Measurements from ENCODE around the gene EDDM13. TPM values are rescaled to one million over a fixed set of nuclear protein-coding genes. Genes with fewer than 3 reads are reported as not detected.

EDDM13 gene
- total and polyA plus RNA-seq, 2 of the 13 experiments (the other 11 are each of a cell fraction or from before 2014, with no cell fraction given): not detected

- H2AFZ ChIP-seq (ENCODE audit: low read length): no peak overlapping the region
- ChIA-PET POLR2A (interaction anchor here (1.5 kb wide), 1 partner anchor 20 kb away, joined by 3 read pairs; no protein-coding TSS in a partner anchor), CTCF (ENCODE audit: low intra/inter-chr PET ratio, low total read pairs) (no interaction called here)
- no peak overlapping the region for H3K4me2 ChIP-seq (ENCODE audit: low read depth, low read length)
- no peaks in the 10 kb centered on the region for H3K27me3 ChIP-seq (ENCODE audit: control insufficient read depth in 1 of 2, insufficient read depth in 2 of 2, low read length in 2 of 2)
- peaks cover 10% of the 10 kb centered on the region for H3K4me1 ChIP-seq (ENCODE audit: insufficient read depth, low read length)
- FAIRE-seq: no peak
- H3K79me2 ChIP-seq (ENCODE audit: insufficient read depth, low read length): no peaks in the 10 kb centered on the region
- no peaks in the 10 kb centered on the region for H3K36me3 ChIP-seq (replicated peaks in 1 of 2; ENCODE audit: control insufficient read depth in 1 of 2, insufficient read depth in 2 of 2, low read length in 2 of 2)
- in situ Hi-C loops (cut with HindIII; ENCODE audit: extremely low pct_ligation_motif_present, low pct_unique_long_range_greater_than_20kb) (no loop called here), intact Hi-C loops (cut with micrococcal nuclease; ENCODE audit: unreplicated experiment) (no loop called here)
- H4K20me1 ChIP-seq (ENCODE audit: insufficient read depth, low read length): no peaks in the 10 kb centered on the region
- ATAC-seq: no peak
- DNase-seq (ENCODE audit: low spot score): no peak
- H3K27ac ChIP-seq (ENCODE audit: extremely low read length, insufficient read depth, low read length): no peak overlapping the region
- H3K9ac ChIP-seq (ENCODE audit: insufficient read depth, low read depth, low read length): no peak overlapping the region
- peaks cover 1% of the 10 kb centered on the region; the same call in 1 of the 2 replicates for H3K9me3 ChIP-seq (ENCODE audit: low read length)
- no peak overlapping the region for H3K4me3 ChIP-seq (replicated peaks in 1 of 3; ENCODE audit: insufficient read depth in 1 of 3, low read depth in 2 of 3, low read length in 3 of 3)
- 43% methylated on average over 5 of the region's 5 CpGs for WGBS (ENCODE audit: low lambda C conversion rate)
- BruUV-seq (replicated peaks): no TSS peak
- TF ChIP-seq ZNF678 (CRISPR knock-in tag; IDR thresholded peaks at IDR 0.05) (no peak), ZBTB4 (CRISPR knock-in tag; IDR thresholded peaks at IDR 0.05; ENCODE audit: borderline replicate concordance) (no peak), MAZ (IDR thresholded peaks at IDR 0.05; ENCODE audit: borderline replicate concordance, low read depth, low read length) (no peak), MAZ (CRISPR knock-in tag; IDR thresholded peaks at IDR 0.05; ENCODE audit: low read depth) (no peak), DNMT1 (CRISPR knock-in tag; IDR thresholded peaks at IDR 0.05) (no peak), MLXIP (CRISPR knock-in tag; IDR thresholded peaks at IDR 0.05; ENCODE audit: borderline replicate concordance) (no peak), HIC2 (CRISPR knock-in tag; IDR thresholded peaks at IDR 0.05; ENCODE audit: low read depth) (no peak), ZNF674 (CRISPR knock-in tag; IDR thresholded peaks at IDR 0.05; ENCODE audit: low read depth) (no peak), ZBTB1 (CRISPR knock-in tag; IDR thresholded peaks at IDR 0.05; ENCODE audit: borderline replicate concordance) (no peak), SETDB1 (CRISPR knock-in tag; IDR thresholded peaks at IDR 0.05; ENCODE audit: borderline replicate concordance) (no peak), ADNP (CRISPR knock-in tag; IDR thresholded peaks at IDR 0.05) (peak; percentile 77), CBX5 (CRISPR knock-in tag; IDR thresholded peaks at IDR 0.05; ENCODE audit: borderline replicate concordance) (no peak), KDM3A (CRISPR knock-in tag; IDR thresholded peaks at IDR 0.05; ENCODE audit: low read depth) (no peak), ARID2 (CRISPR knock-in tag; IDR thresholded peaks at IDR 0.05; ENCODE audit: borderline replicate concordance) (no peak)
These were observed 75.8 kb downstream of the EDDM13 start for GRCh38 chr19:56348289-56348877.
